ENCODE data around the gene LZTR1.

Gene LZTR1

GRCh38 chr22:20956258-20957101 is 25.6 kb upstream of the LZTR1 start:
- Histone ChIP-seq H2AK5ac (ENCODE audit: low read length) (no peak overlapping the region), H3K27ac (ENCODE audit: low read depth, low read length) (no peak overlapping the region), H3K18ac (ENCODE audit: low read length) (peak overlapping the region; percentile 8), H3K27me3 (ENCODE audit: insufficient read depth, low read length) (no peaks in the 10 kb centered on the region), H4K8ac (ENCODE audit: low read depth, low read length) (peak overlapping the region; percentile 77), H3K4me3 (ENCODE audit: low read depth, low read length) (peak overlapping the region; percentile 35), H2AFZ (ENCODE audit: insufficient read depth, low read length, poor library complexity) (peak overlapping the region; percentile 75), H3K4ac (ENCODE audit: low read depth, low read length) (no peak overlapping the region), H3K79me2 (ENCODE audit: control insufficient read depth, insufficient read depth, low read length, poor library complexity) (peaks cover 4% of the 10 kb centered on the region), H3K36me3 (ENCODE audit: control insufficient read depth in 1 of 2, insufficient read depth in 2 of 2, low read length in 2 of 2) (peaks cover 10 to 16% of the 10 kb centered on the region in 2 experiments), H2BK5ac (ENCODE audit: low read depth, low read length, poor library complexity) (peak overlapping the region; percentile 11), H4K12ac (ENCODE audit: low read depth, low read length) (peak overlapping the region; percentile 89), H3K9me3 (ENCODE audit: insufficient read depth, low read depth, low read length) (no peaks in the 10 kb centered on the region), H3K14ac (ENCODE audit: low read length) (peak overlapping the region; percentile 84), H3K4me1 (ENCODE audit: control insufficient read depth in 1 of 2, insufficient read depth in 2 of 2, low read length in 2 of 2) (peaks cover 13 to 29% of the 10 kb centered on the region in 2 experiments), H2BK12ac (ENCODE audit: low read length) (no peak overlapping the region), H2BK120ac (ENCODE audit: insufficient read depth, low read length, poor library complexity) (peak overlapping the region; percentile 2), H3K23ac (ENCODE audit: low read length) (no peak overlapping the region), H3K9ac (ENCODE audit: low read length) (peak overlapping the region; percentile 4), H4K91ac (ENCODE audit: low read depth, low read length) (peak overlapping the region; percentile 3), H3K4me2 (ENCODE audit: low read length) (peak overlapping the region; percentile 77), H3K79me1 (ENCODE audit: low read length) (peaks cover 10% of the 10 kb centered on the region)
- DNase-seq: peak; percentile 74 to 84
- no CpG with 5 or more reads among the region's 27 CpGs for WGBS (ENCODE audit: extremely low coverage, insufficient coverage, insufficient read length)

- Histone ChIP-seq H3K9ac (ENCODE audit: low read length) (peak overlapping the region; percentile 47), H2BK120ac (ENCODE audit: insufficient read depth, low read length, poor library complexity) (peak overlapping the region; percentile 2), H2AFZ (ENCODE audit: insufficient read depth, low read length, poor library complexity) (peak overlapping the region; percentile 75), H3K18ac (ENCODE audit: low read length) (peak overlapping the region; percentile 78), H3K36me3 (ENCODE audit: control insufficient read depth in 1 of 2, insufficient read depth in 2 of 2, low read length in 2 of 2) (peaks cover 7 to 12% of the 10 kb centered on the region in 2 experiments), H3K9me3 (ENCODE audit: insufficient read depth, low read depth, low read length) (no peaks in the 10 kb centered on the region), H3K79me2 (ENCODE audit: control insufficient read depth, insufficient read depth, low read length, poor library complexity) (peaks cover 4% of the 10 kb centered on the region), H3K4me2 (ENCODE audit: low read length) (peak overlapping the region; percentile 77), H3K27ac (ENCODE audit: low read depth, low read length) (no peak overlapping the region), H3K14ac (ENCODE audit: low read length) (peak overlapping the region; percentile 84), H3K79me1 (ENCODE audit: low read length) (peaks cover 10% of the 10 kb centered on the region), H3K4me3 (ENCODE audit: low read depth, low read length) (peak overlapping the region; percentile 70), H3K27me3 (ENCODE audit: insufficient read depth, low read length) (no peaks in the 10 kb centered on the region), H4K8ac (ENCODE audit: low read depth, low read length) (peak overlapping the region; percentile 77), H3K4ac (ENCODE audit: low read depth, low read length) (peak overlapping the region; percentile 72), H2AK5ac (ENCODE audit: low read length) (peak overlapping the region; percentile 73), H4K12ac (ENCODE audit: low read depth, low read length) (peak overlapping the region; percentile 89), H3K23ac (ENCODE audit: low read length) (no peak overlapping the region), H3K4me1 (ENCODE audit: control insufficient read depth in 1 of 2, insufficient read depth in 2 of 2, low read length in 2 of 2) (peaks cover 10 to 23% of the 10 kb centered on the region in 2 experiments), H2BK12ac (ENCODE audit: low read length) (no peak overlapping the region), H2BK5ac (ENCODE audit: low read depth, low read length, poor library complexity) (peak overlapping the region; percentile 11), H4K91ac (ENCODE audit: low read depth, low read length) (peak overlapping the region; percentile 48)
- DNase-seq: peak; percentile 58 to 63
- WGBS (ENCODE audit: extremely low coverage, insufficient coverage, insufficient read length): no CpG with 5 or more reads among the region's 59 CpGs
Observed at GRCh38 chr22:20957102-20957682, 24.9 kb upstream of the LZTR1 start.

- Histone ChIP-seq H3K9me3 (ENCODE audit: insufficient read depth, low read depth, low read length) (no peaks in the 10 kb centered on the region), H3K4me1 (ENCODE audit: control insufficient read depth in 1 of 2, insufficient read depth in 2 of 2, low read length in 2 of 2) (peaks cover 10 to 21% of the 10 kb centered on the region in 2 experiments), H4K91ac (ENCODE audit: low read depth, low read length) (no peak overlapping the region), H3K18ac (ENCODE audit: low read length) (peak overlapping the region; percentile 78), H3K4me3 (ENCODE audit: low read depth, low read length) (peak overlapping the region; percentile 70), H4K12ac (ENCODE audit: low read depth, low read length) (peak overlapping the region; percentile 89), H3K4me2 (ENCODE audit: low read length) (peak overlapping the region; percentile 77), H3K9ac (ENCODE audit: low read length) (no peak overlapping the region), H3K14ac (ENCODE audit: low read length) (no peak overlapping the region), H2AK5ac (ENCODE audit: low read length) (no peak overlapping the region), H3K79me1 (ENCODE audit: low read length) (peaks cover 8% of the 10 kb centered on the region), H3K79me2 (ENCODE audit: control insufficient read depth, insufficient read depth, low read length, poor library complexity) (peaks cover 4% of the 10 kb centered on the region), H4K8ac (ENCODE audit: low read depth, low read length) (no peak overlapping the region), H3K4ac (ENCODE audit: low read depth, low read length) (peak overlapping the region; percentile 72), H2BK5ac (ENCODE audit: low read depth, low read length, poor library complexity) (no peak overlapping the region), H3K27me3 (ENCODE audit: insufficient read depth, low read length) (no peaks in the 10 kb centered on the region), H2BK120ac (ENCODE audit: insufficient read depth, low read length, poor library complexity) (no peak overlapping the region), H3K36me3 (ENCODE audit: control insufficient read depth in 1 of 2, insufficient read depth in 2 of 2, low read length in 2 of 2) (peaks cover 2 to 9% of the 10 kb centered on the region in 2 experiments), H3K23ac (ENCODE audit: low read length) (no peak overlapping the region), H2BK12ac (ENCODE audit: low read length) (no peak overlapping the region), H3K27ac (ENCODE audit: low read depth, low read length) (no peak overlapping the region), H2AFZ (ENCODE audit: insufficient read depth, low read length, poor library complexity) (peak overlapping the region; percentile 75)
- WGBS (ENCODE audit: extremely low coverage, insufficient coverage, insufficient read length): no CpG with 5 or more reads among the region's 32 CpGs
- peak; percentile 80 to 85 for DNase-seq
Observed at GRCh38 chr22:20957683-20958431, 24.2 kb upstream of the LZTR1 start.
